GM21528 (cell line): Measurements from ENCODE around the gene C1orf210.

Experiments used
- ATAC-seq: cut with Tn5 transposase; IDR thresholded peaks from one replicate; pipeline ENCODE4 v1.9.1; 2021; ENCODE audit warnings: mild to moderate bottlenecking, moderate library complexity; ENCODE audit not compliant: unreplicated experiment, low FRiP score

C1orf210 gene

DNA sequence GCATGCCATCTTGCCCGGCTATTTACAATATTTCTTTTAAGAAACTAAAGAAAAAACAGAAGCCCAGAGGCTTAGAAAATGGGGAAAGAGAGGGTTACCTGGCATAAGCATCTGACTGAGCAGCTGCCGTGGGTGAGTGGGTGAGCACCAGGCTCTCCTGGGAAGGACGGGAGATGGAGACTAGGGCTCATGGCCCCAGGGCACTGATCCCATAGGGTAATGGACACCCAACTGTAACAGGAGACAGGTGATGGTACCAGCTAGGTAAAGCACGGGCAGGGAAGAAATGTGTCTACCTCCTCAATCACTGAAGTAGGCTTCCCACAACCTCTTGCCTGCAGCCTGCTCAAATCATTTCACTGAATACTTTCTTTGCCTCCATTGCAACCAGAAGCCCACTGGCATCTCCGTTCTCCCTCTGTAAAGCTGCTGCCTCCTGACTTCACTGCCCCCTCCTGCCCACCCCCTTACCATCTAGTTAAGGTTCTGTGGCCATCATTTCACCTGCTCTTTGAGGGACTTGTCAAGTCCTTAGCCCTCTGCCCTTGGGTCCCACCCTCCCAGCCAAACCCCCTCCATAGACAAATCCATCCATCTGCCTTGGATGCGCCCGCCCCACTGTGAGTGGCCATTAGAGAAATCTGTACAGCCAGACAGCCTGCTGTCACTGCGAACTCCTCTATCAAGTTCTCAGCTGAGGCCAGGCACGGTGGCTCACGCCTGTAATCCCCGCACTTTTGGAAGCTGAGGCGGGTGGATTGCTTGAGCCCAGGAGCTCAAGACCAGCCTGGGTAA is 9.4 kb downstream of the C1orf210 start:
- ATAC-seq, result no peak

DNA sequence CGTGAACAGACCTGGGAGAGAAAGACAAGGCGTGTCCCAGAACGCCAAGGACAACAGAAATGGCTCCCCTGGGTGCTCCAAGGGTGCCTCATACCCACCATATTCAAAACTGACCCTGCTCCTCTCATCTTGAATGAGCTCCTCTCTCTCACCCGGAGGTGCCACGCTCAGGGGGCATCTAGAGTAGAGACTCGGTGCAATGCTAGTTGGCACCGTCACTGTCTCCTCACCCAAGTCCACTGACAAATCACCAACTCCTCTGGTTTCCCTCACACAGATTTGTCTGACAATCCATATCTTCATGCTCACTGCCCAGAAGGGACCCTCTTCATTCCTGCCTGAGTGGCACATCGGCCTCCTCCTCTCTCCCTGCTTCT is 10.6 kb downstream of the C1orf210 start:
- no peak for ATAC-seq

DNA sequence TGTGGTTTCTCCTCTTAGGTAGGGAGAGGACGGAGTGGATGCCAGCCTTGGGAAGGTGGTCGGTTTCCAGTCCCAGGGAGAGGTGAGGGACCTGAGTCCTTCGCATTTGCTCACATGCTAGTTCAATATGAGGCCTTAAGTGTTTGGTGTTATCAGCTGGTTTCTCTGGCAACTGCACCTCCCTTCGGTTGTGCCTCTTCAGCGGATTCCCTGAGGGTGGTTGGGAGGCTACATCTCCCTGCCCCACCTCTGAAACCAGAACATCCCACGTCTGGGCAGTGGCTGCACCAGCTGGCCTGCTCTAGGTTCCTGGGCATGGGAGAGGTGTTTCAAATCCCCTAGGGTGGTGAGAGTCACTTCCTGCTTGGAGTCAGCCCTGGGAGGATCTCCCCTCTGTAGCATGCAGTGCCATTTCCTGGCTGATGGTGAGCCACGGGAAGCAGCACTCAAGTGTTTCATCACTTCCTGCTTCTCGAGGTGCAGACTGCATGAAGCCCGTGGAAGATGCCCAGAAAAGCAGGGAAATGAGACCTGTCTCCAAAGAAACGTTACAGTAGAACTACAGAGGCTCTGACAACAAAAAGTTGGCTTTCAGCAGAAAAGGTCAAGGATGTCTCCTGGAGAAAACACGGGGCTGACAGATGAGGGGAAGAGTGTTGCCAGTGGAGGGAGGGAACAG is 11.1 kb downstream of the C1orf210 start:
- no peak for ATAC-seq

DNA sequence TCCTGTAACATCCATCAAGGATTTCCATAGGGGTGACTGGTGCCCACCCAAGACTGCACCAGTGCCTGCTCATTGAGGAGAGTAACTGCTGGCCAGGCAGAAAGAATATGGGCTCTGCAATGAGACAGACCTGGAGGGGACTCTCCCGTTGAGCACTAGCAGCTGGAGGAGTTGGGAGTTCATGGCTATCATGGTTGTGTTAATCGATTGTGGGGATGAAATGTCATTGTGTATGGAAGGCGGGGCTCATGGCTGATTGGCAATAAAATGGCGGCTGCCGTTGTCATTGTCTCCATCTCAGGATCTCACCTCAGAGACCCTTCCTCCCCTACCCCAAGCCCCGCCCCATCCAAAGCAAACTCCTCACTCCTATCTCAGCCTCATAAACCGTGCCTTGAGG is 11.7 kb downstream of the C1orf210 start:
- no peak for ATAC-seq

DNA sequence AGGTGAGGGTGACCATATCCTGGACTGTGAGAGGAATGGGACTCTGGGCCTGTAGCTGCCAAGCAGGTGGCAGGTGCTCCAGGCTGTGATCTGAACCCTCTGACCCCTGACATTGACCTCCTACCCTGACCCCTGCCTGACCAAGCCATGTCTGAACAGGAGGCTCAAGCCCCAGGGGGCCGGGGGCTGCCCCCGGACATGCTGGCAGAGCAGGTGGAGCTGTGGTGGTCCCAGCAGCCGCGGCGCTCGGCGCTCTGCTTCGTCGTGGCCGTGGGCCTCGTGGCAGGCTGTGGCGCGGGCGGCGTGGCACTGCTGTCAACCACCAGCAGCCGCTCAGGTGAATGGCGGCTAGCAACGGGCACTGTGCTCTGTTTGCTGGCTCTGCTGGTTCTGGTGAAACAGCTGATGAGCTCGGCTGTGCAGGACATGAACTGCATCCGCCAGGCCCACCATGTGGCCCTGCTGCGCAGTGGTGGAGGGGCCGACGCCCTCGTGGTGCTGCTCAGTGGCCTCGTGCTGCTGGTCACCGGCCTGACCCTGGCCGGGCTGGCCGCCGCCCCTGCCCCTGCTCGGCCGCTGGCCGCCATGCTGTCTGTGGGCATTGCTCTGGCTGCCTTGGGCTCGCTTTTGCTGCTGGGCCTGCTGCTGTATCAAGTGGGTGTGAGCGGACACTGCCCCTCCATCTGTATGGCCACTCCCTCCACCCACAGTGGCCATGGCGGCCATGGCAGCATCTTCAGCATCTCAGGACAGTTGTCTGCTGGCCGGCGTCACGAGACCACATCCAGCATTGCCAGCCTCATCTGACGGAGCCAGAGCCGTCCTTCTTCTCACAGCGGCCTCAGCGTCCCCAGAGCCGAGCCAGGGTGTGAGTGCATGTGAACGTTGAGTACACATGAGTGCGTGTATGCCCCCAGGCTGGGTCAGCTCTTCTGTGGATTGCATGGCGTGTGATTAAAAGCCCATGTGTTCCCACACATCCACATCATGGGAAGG is 12.5 kb downstream of the C1orf210 start:
- no peak for ATAC-seq

DNA sequence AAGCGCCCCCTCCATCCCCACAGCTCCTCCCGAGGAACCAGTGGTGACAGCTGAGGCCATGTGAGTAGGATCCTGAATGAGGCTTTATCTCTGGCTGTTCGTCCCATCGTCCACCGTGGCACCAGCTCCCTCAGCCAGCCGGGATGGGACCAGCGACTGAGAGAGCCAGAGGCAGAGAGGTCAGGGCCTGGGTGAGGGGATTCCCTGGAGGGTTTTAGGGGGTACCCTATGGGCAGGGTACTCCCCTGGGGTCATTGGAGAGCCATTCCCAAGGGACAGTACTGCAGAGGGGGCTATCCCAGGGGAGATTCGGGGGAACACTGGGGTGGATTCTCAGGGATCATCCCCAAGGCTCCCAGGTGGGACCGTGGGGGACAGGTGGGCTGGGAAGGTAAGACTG is 13.2 kb downstream of the C1orf210 start:
- ATAC-seq, result no peak

DNA sequence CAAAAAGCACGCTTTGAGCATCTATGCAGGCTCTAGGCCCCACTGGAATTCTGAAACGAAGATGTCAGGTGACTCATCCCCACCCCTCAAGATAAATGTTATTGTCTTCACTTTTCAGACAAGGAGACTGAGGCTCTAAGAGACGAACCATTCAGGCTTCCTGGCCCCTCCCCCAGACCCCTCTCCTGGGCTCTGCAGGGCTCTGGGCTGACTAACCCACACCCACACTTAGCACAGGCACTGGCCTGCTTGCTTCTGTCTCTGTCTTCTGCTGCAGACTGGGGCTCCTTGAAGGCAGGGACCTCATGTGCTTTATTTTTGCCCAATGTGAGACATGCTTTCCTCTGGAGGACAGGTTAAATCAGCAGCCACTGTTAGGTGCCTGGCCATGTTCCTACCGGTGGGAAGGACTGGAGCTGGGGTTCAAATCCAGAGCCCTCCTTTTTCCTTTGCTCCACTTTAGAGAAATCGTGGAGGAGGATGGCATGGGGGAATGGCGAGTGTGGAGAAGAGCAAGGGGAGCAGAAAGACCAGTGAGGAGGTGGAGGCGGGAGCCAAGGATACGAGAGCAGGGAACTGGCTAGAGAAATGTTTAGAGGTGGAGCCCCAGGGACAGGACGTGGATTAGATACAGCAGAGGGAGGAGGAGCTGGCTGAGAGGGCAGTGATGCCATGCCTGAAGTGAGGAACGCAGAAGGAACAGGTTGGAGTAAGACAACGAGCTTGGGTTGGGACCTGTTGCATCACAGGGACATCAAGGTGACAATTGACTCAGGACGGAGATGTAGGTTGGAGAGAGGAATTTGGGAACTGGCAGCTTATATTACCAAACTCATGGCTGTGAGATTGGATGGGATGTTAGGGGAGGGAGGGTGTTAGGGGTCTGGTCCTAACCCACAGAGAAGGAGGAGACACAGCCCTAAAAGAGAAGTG is 13.9 kb downstream of the C1orf210 start:
- no peak for ATAC-seq

DNA sequence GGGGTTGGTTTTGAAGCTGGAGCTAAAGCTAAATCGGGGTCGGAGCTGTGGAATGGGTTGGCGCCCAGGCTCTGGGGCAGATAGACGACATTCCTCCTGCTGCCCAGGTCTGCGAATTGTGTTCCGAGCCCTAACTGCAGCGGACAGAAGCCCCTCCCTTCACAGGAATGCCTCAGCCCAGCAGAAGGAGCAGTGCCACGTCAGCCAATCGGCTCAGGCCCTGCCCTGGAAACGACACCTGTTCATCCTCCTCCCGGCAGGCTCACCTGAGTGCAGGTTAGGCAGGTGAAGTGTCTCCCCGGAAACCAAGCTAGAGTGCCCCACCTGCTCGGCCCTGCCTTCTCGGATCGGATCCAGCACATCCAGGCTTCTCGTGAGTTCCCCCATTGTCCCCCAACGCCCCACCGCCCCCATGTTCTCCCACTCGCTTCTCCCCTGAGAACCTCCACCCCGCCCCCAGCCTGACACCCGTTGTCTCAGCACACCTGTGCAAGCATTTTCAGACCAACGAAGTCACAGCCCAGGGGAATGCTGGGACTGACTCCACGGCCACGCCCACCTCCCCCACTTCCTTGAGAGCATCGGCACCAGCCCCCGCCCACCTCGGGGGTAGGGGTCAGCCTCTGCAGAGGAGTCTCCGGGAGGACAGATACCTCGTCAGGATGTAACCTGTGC is 14.8 kb downstream of the C1orf210 start:
- ATAC-seq, result no peak

DNA sequence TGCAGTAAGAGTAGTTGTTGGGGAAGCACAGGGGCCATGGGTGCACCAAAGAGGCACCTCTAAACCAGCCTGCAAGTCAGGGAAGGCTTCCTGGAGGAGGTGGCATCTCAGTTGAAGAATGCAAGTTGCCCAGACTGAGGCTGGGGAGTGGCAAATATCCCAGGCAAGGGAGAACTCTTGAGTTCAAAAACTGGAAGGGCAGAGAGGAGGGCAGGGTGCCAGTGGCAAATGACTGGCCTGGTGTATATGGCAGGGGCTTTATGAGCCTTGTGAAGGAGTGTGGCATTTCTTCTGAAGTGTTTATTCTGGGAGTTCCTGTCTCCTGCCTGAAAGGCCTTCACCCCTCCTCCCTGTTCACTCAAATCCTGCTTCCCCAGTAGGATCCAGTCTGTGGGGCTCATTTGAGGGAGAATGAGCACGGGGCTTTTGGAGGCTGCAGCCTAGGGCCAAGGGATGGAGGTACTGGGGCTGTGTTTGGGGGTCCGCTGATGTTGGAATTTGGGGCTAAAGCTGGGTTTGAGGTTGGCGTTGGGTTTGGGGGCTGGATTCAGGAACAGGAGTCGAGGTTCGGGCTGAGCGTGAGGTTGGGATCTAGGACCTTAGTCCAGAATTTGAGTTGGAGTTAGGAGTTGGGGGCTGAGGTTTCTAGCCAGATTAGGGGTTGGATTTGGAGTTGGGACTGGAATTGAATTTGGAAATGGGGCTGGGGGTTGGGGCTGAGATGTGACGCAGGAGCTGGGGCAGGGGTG is 15.6 kb downstream of the C1orf210 start, which contains the start of gene TMEM125:
Gene TMEM125 (plus strand): TSS at position 357 of the 749 bp plus-strand sequence. CDS start 2,740 bp downstream, outside the sequence.
- ATAC-seq, result no peak

DNA sequence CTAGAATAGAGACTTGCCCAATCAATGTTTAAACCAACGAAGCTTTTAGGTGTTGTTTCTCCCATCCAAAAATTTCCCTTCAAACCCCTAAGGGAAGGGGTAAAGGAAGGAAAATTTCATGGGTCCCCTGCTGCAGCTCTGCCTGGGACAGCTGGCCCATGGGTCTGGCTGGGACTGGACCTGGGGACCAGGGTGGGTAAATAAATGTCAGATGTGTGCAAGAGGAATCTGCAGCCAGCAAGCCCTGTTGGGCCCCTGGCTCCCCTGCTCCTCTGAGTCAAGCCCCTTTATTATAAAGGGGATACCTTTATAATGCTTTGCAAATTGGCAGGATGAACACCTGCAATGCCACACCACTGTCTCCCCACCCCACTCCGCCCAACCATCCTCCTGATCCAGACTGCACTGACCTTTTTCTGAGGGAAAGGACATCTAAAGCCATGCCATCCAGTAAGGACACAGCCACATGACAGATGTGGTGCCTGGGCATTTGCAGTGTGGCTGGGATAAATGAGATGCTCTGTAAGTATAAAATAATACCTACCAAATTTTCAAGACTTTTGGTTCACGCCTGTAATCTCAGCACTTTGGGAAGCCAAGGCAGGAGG is 17.5 kb downstream of the C1orf210 start:
- ATAC-seq, result no peak

DNA sequence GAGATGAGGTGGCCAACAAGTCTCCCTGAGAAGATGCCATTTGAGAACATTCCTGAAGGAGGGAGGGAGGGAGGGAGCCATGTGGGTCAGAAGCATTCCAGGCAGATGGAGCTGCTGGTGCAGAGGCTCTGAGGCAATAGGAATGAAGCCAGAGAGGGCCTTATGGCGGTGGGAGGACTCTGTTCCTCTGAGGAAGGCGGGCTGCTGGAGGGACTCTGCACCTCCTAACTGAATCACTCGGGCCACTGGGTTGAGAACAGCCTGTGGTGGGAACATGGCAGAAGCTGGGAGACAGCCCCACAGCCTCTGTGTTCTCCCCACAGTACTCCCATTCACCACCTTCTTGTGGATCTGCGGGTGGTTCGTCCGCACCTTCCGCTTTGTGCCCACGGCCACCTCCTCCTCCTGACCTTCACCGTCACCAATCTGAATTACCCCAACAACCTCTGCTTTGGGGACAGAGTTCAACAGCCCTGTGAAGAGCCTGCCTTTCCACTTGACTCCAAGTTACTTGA is 18.0 kb downstream of the C1orf210 start:
- ATAC-seq, result no peak

DNA sequence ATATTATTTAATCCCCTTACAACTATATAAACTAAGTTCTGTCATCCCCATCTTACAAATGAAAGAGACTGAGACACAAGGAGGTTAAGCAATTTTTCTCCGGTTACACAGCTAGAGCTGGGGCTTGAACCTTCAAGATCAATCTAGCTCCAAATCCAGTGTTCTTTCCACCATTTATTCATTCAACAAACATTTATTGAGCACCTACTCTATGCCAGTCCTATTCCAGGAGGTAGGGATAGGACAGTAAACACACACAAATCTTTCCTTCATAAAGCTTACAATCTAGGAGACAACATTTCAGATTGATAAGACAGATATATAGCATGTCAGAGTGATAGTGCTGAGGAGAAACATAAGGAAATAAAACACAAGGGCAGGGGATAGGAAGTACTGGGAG is 18.5 kb downstream of the C1orf210 start:
- ATAC-seq, result no peak

DNA sequence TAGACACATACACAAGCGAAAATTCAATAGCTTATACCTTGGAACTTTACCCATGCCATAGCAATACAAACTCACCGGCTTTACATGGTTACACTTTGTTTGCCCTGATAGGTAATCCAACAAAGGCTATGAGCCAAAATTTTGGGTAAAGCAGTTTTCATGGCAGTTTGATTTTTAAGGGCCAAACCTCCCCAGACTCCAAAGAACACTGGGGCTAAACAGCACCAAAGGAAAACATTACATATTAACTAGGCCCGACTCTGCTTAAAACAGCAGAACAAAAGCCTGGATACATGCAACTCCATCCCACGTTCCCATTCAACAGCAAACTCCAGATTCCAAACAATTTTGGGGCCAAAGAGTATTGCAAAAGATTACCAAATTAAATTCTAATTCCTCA is 19.9 kb downstream of the C1orf210 start:
- no peak for ATAC-seq

DNA sequence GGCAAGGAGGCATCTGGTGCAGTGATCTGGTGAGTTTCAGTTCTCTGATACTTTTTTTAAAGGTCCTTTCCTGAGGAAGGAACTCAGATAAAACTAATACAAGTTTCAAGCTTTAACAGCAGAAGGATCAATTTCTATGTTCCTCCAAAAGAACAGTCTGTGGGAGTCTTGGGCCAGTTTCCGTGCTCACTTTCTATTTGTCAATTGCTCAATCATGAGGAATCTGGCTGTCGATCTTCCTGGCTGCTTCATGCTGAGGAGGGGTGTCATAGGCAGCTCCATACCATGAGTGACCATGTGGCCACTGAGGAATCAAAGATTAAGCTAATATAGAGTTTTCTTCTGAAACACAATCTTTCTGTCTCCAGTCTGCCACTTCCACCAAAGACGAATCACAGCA is 27.0 kb downstream of the C1orf210 start:
- no peak for ATAC-seq

DNA sequence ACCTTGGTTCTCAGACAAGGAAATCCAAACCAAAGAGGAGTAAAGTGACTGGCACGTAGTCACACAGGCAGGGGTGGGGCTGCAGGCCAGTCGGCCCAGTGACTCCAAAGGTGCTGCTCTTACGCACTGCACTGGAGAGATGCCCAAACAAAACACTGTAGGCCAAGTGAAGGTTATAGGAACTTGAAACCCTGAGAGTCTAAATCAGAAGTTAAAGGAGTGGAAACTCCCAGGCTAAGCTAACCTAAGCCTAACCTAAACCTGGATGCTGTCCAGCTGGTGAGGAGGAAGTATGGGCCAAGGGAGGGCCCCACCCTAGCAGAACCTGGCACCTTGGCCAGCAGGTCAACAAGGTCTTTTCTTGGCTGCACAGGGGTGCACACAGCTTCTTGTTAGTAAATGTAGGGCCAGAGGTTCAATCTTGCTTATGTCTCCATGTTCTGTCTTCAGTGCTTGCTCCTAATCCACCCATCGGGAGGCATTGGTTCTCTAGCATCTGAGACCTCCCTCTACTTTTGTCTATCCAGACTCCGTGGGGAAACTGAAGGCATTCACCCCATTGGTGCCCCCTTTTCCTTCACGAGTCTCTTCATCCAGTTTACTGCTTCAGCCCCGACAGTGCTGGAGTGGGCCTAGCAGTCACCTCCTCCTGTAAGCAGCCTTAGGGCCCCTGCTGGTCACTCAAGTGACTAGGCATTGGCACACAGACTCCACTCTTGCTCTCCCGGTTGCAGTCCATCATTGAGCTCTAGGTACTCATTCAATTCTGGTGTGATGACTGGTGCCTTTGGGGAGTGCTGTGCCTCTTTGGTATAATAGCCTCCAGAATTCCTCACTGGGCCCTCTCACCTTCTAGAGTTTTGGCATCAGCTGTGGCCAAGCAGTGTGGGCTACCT is 28.5 kb downstream of the C1orf210 start:
- ATAC-seq, result no peak

DNA sequence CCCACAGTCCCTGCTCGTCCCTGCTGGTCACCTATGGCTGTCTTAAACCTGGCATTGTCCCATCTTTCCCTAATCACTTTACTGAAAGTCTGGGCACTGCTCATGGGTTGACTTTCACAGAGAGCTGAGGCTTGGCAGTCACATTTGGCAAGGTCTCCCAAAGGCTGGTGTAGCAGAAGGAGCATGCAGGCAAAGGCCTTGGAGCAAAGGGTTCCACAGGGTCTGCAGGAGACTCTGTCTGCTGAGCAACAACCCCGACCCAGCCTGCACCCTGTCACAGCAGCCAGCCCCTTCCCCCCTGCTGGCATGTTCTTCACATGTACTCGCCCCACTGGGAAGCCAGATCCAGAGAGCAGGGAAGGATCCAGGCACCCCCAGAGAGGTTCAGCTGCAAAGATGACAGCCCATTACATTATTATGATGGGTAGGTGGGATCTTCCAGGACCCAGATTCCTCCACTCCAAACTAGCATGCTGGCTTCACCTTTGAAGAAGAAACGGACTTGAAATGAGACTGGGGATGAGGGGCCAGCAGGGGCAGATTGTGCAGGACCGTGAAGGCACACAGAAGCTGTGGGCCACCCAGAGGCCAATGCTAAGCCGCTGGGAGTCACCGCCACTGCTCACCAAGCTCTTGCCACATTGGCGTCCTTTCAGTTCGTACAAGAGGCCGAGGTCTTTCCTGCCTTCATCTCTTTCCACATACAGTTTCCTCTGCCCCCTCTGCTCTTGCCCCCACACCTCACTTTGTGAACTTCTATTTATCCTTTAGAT is 29.8 kb downstream of the C1orf210 start:
- ATAC-seq, result no peak
